ENCODE data around the gene MAP7. TPM values are rescaled to one million over a fixed set of nuclear protein-coding genes. Genes with fewer than 3 reads are reported as not detected.

The MAP7 gene
- total RNA-seq, 2 experiments from 2014 or later, result not detected

GRCh38 chr6:136335736-136336363 is 214.4 kb downstream of the MAP7 start:
- intact Hi-C loops (cut with micrococcal nuclease; ENCODE audit: unreplicated experiment), result no loop called here
- no peak for DNase-seq (ENCODE audit: low spot score)
- Histone ChIP-seq H3K9me3 (ENCODE audit: low read length) (no peaks in the 10 kb centered on the region), H3K4me3 (ENCODE audit: low read depth, low read length, poor library complexity, severe bottlenecking) (no peak overlapping the region), H3K79me2 (ENCODE audit: insufficient read depth, low read depth, low read length) (no peaks in the 10 kb centered on the region), H3K9me2 (ENCODE audit: insufficient read depth, low read length) (no peaks in the 10 kb centered on the region), H2AFZ (ENCODE audit: low read length) (no peak overlapping the region), H4K20me1 (ENCODE audit: insufficient read depth, low read length) (no peaks in the 10 kb centered on the region), H3K4me2 (ENCODE audit: low read length) (no peak overlapping the region), H3K4me1 (ENCODE audit: insufficient read depth, low read length, poor library complexity, severe bottlenecking) (no peaks in the 10 kb centered on the region), H3K27ac (ENCODE audit: low read depth, low read length, poor library complexity, severe bottlenecking) (no peak overlapping the region), H3K36me3 (ENCODE audit: insufficient read depth, low read length) (no peaks in the 10 kb centered on the region)
- CTCF ChIA-PET (ENCODE audit: unreplicated experiment), result no interaction called here
- POLR2A ChIA-PET, result no interaction called here
- TF ChIP-seq EZH2phosphoT487 (IDR thresholded peaks at IDR 0.05; ENCODE audit: borderline replicate concordance, low read depth, low read length) (no peak), CTCF (conservative IDR thresholded peaks at IDR 0.05; ENCODE audit: low read length) (no peak)
- no TSS peak for BruUV-seq (replicated peaks)

- DNase-seq (ENCODE audit: low spot score), result no peak
- POLR2A ChIA-PET, result no interaction called here
- CTCF ChIA-PET (ENCODE audit: unreplicated experiment), result no interaction called here
- no peak overlapping the region for H3K27ac ChIP-seq (ENCODE audit: low read depth, low read length, poor library complexity, severe bottlenecking)
- no peaks in the 10 kb centered on the region for H3K4me1 ChIP-seq (ENCODE audit: insufficient read depth, low read length, poor library complexity, severe bottlenecking)
- intact Hi-C loops (cut with micrococcal nuclease; ENCODE audit: unreplicated experiment), result no loop called here
- TF ChIP-seq EZH2phosphoT487 (IDR thresholded peaks at IDR 0.05; ENCODE audit: borderline replicate concordance, low read depth, low read length) (no peak), CTCF (conservative IDR thresholded peaks at IDR 0.05; ENCODE audit: low read length) (peak; percentile 52)
- H2AFZ ChIP-seq (ENCODE audit: low read length), result no peak overlapping the region
- H3K36me3 ChIP-seq (ENCODE audit: insufficient read depth, low read length), result no peaks in the 10 kb centered on the region
- no peak overlapping the region for H3K4me2 ChIP-seq (ENCODE audit: low read length)
- H3K4me3 ChIP-seq (ENCODE audit: low read depth, low read length, poor library complexity, severe bottlenecking), result no peak overlapping the region
- no TSS peak for BruUV-seq (replicated peaks)
- no peaks in the 10 kb centered on the region for H4K20me1 ChIP-seq (ENCODE audit: insufficient read depth, low read length)
- no peaks in the 10 kb centered on the region for H3K9me2 ChIP-seq (ENCODE audit: insufficient read depth, low read length)
- H3K9me3 ChIP-seq (ENCODE audit: low read length), result no peaks in the 10 kb centered on the region
- no peaks in the 10 kb centered on the region for H3K79me2 ChIP-seq (ENCODE audit: insufficient read depth, low read depth, low read length)
Measured at GRCh38 chr6:136334853-136335252, 215.4 kb downstream of the MAP7 start.

- ChIA-PET POLR2A (no interaction called here), CTCF (ENCODE audit: unreplicated experiment) (no interaction called here)
- H3K79me2 ChIP-seq (ENCODE audit: insufficient read depth, low read depth, low read length), result no peaks in the 10 kb centered on the region
- H4K20me1 ChIP-seq (ENCODE audit: insufficient read depth, low read length), result no peaks in the 10 kb centered on the region
- intact Hi-C loops (cut with micrococcal nuclease; ENCODE audit: unreplicated experiment), result no loop called here
- H3K4me3 ChIP-seq (ENCODE audit: low read depth, low read length, poor library complexity, severe bottlenecking), result no peak overlapping the region
- no peaks in the 10 kb centered on the region for H3K9me3 ChIP-seq (ENCODE audit: low read length)
- no peaks in the 10 kb centered on the region for H3K9me2 ChIP-seq (ENCODE audit: insufficient read depth, low read length)
- no peak overlapping the region for H3K4me2 ChIP-seq (ENCODE audit: low read length)
- H3K4me1 ChIP-seq (ENCODE audit: insufficient read depth, low read length, poor library complexity, severe bottlenecking), result no peaks in the 10 kb centered on the region
- TF ChIP-seq CTCF (conservative IDR thresholded peaks at IDR 0.05; ENCODE audit: low read length) (no peak), EZH2phosphoT487 (IDR thresholded peaks at IDR 0.05; ENCODE audit: borderline replicate concordance, low read depth, low read length) (no peak)
- no TSS peak for BruUV-seq (replicated peaks)
- no peak for DNase-seq (ENCODE audit: low spot score)
- no peak overlapping the region for H2AFZ ChIP-seq (ENCODE audit: low read length)
- no peaks in the 10 kb centered on the region for H3K36me3 ChIP-seq (ENCODE audit: insufficient read depth, low read length)
- H3K27ac ChIP-seq (ENCODE audit: low read depth, low read length, poor library complexity, severe bottlenecking), result no peak overlapping the region
Measured at GRCh38 chr6:136334465-136334846, 215.8 kb downstream of the MAP7 start.
